GM12865 (cell line): ENCODE results near the gene TBL1Y.
"Not testable (repeated sequence)": the region's sequence is repeated elsewhere in the genome, so short reads cannot be mapped to it uniquely, and the experiment has no call there.

ENCODE experiments used
- DNase-seq: peaks from one replicate; pipeline ENCODE4 v3.0.0; 2010; ENCODE audit warnings: low read depth
- H3K4me3 ChIP-seq: 2 replicates; pipeline ENCODE4 v1.5.1; 2011; ENCODE audit warnings: mild to moderate bottlenecking, low read depth, low read length, control low read depth
- TF ChIP-seq, protein P1 (sequence below): IDR thresholded peaks from 2 replicates; pipeline ENCODE4 v1.5.1; 2011; ENCODE audit warnings: low read length, control low read depth, low read depth, inconsistent platforms; ENCODE audit not compliant: insufficient read depth; ENCODE audit errors: missing control alignments

Gene TBL1Y

DNA sequence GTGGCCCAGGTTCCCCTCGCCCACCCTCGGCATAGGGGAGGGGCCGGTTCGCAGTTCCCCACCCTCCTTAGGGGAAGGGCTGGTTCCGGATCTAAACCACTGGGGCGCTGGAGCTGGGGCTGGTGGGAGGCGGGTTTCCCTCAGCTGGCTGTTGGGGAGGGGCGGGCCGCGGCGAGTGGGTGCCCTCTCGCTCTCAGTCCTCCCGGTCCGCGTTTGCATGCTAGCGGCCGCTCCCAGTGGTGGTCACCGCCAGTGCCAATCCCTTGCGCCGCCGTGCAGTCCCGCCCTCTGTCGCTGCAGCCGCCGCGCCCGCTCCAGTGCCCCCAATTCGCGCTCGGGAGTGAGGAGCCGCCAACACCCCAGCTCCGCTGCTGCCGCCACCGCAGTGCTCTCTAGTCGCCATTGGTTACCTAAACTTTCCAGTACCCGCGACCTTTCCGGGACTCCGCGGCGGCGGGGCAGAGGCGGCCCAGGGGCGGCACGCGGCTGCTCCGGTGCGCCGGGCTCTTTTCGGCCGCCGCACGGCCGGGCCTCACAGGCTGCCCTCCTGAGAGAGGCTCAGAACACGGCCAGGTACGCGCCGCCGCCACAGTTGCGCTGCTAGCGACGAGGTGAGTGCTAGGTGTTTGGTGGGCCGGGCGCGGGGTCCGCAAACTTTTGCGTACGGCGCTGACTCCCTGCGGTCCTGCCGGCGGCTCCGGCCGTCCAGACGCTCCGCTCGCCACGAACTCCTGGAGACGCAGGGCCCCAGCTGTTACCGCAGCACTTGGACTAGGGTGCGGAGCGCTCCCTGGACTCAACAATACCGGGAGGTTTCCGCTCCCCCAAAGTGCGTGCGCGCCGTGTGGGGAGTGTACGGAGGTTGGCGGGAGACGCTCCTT, at the start of gene TBL1Y:
TSS of gene TBL1Y (plus strand) at position 326 of the 881 bp plus-strand sequence. CDS start 114,388 bp downstream, outside the sequence.
- TF ChIP-seq, protein P1, sequence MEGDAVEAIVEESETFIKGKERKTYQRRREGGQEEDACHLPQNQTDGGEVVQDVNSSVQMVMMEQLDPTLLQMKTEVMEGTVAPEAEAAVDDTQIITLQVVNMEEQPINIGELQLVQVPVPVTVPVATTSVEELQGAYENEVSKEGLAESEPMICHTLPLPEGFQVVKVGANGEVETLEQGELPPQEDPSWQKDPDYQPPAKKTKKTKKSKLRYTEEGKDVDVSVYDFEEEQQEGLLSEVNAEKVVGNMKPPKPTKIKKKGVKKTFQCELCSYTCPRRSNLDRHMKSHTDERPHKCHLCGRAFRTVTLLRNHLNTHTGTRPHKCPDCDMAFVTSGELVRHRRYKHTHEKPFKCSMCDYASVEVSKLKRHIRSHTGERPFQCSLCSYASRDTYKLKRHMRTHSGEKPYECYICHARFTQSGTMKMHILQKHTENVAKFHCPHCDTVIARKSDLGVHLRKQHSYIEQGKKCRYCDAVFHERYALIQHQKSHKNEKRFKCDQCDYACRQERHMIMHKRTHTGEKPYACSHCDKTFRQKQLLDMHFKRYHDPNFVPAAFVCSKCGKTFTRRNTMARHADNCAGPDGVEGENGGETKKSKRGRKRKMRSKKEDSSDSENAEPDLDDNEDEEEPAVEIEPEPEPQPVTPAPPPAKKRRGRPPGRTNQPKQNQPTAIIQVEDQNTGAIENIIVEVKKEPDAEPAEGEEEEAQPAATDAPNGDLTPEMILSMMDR, result no peak

DNA sequence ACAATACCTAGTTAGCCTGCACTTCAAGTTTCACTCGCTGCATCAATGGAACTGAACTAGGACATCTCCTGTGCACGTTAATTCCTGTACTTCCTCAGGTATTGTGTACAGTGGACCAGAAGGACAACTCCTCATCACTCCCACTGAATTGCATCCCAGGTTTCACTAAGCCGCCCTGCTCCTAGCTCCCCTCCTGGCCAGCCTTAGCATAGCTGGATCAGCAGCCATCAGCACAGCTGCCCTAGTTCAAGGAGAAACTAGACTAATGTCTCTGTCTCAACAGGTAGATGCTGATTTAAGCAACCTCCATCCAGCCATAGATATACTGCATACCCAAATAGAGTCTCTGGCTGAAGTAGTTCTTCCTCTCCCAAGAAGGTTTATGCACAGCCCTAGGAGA, 16.0 kb upstream of the TBL1Y start:
- TF ChIP-seq, protein P1, result no peak
- H3K4me3 ChIP-seq, result no peak overlapping the region
- no peak for DNase-seq

More for the DNA sequence above, at the start of gene TBL1Y:
- no peak for DNase-seq
- no peak within 1 kb of the TSS for H3K4me3 ChIP-seq

DNA sequence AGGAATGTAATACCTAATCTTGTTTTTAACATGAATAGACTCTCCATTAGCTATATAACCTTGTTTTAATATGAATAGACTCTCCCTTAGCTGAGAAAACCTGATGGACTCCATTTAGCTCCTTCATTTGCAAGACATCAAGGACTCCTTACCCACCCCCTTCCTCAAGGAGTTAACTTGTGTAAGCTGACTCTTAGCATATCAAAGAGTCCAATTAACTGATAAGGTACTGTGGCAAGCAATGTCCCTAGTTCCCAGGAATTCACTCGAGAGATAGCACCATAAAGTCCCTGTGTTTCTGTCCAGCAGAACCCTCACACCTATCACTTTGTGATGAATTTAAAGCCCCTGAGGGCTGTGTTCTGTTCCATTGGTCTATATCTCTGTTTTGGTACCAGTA, 15.3 kb upstream of the TBL1Y start:
- TF ChIP-seq, protein P1, result no peak
- no peak overlapping the region for H3K4me3 ChIP-seq
- no peak for DNase-seq

DNA sequence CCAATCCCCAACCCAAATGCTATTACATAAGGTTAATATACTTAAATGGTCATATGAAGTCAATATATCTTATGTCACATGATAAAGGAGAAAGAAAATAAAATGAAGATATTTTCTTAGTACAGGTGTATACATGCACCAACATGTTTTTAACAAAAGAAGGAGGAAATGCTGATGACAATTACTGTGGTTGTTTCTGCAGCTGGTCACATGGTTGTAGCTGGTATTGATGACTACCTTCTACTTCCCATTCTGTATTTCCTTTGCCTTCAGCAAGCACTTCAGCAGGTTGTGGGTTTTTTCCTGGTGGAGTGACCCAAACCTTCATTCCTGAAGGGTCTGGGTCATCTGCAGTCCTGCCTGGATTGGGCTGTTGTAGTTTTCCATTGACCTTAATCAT, 8.4 kb upstream of the TBL1Y start:
- DNase-seq, H3K4me3 ChIP-seq: not testable (repeated sequence)

DNA sequence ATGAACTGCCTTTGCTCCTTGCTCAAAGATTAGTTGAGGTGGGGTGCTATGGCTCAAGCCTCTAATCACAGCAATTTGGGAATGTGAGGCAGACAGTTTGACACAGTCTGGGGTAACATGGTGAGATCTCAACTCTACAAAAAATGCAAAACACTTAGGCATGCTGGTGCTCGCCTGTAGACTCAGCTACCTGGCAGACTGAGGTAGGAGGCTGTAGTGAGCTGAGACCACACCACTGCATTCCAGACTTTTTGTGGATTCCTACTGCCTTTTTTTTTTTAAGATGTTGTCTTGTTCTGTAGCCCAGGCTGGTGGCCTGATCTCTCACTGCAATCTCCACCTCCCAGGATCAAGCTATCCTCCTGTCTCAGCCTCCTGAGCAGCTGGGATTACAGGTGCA, 2.9 kb upstream of the TBL1Y start:
- TF ChIP-seq, protein P1, result no peak
- DNase-seq, result no peak
- no peak overlapping the region for H3K4me3 ChIP-seq

DNA sequence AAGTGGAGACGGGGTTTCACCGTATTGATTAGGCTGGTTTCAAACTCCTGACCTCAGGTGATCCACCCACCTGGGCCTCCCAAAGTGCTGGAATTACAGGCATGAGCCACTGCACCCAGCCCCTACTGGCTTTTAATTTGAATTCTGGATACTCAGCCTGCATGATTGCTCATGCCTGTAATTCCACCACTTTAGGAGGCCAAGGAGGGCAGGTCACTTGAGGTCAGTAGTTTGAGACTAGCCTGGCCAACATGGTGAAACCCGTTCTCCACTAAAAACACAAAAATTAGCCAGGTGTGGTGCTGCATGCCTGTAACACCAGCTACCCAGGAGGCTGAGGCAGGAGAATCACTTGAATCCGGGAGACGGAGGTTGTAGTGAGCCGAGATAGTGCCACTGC, 2.5 kb upstream of the TBL1Y start:
- H3K4me3 ChIP-seq, DNase-seq: not testable (repeated sequence)

GRCh38 chrY:6909118-6909521, 1.4 kb upstream of the TBL1Y start:
- no peak overlapping the region for H3K4me3 ChIP-seq
- TF ChIP-seq, protein P1, result no peak
- no peak for DNase-seq

DNA sequence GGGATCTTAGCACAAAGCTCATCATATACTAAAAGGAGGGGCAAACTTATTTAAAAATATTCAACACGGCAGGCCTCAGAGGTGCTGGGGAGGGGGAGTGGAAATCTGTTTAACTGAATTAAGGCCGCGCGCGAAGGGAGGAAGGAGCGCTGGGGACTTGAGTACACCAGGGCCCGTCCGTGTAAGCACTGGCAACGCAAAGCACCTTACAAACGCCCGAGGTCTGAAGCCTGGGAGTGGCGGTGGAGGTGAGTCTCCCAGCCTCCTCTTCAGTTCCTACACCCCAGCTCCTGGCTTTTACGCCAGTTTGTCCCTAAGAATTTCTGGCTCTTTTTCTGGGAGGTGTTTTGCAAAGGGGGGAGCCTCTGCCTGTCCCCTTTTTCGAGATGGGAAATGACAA, 641 bp upstream of the TBL1Y start:
- no peak overlapping the region for H3K4me3 ChIP-seq
- DNase-seq, result no peak
- TF ChIP-seq, protein P1, result no peak
